ENCODE results near the gene ZNF764.
"Not testable (repeated sequence)": the region's sequence is repeated elsewhere in the genome, so short reads cannot be mapped to it uniquely, and the experiment has no call there.

The ZNF764 gene

DNA sequence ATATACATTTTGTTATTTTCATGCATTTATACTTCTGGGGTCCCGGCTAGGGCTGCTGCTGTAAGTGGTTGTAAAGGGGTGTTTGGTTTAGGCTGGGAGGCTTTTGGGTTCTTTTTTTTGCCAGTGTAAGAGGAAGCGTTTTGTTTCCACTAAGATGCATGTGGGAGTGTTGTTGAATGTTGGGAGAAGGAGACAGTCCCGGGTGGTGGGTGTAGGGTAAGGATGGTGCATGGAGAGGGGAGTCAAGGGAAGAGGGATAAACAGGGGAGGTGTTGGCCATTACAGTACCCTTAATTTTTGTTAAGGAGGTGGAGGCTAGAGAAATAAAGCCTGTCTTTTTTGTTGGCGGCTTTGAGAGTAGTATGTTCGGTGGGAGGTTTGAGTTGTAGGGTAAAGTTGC, 15.1 kb downstream of the ZNF764 start:
- DNase-seq = no peak

GRCh38 chr16:30541502-30542329, 16.5 kb downstream of the ZNF764 start:
- DNase-seq = no peak

- not testable (repeated sequence) for DNase-seq
Measured at GRCh38 chr16:30540916-30541464, 17.2 kb downstream of the ZNF764 start.

GRCh38 chr16:30539986-30540526, 18.1 kb downstream of the ZNF764 start:
- not testable (repeated sequence) for DNase-seq

GRCh38 chr16:30539000-30539964, 18.9 kb downstream of the ZNF764 start:
- DNase-seq = no peak

DNA sequence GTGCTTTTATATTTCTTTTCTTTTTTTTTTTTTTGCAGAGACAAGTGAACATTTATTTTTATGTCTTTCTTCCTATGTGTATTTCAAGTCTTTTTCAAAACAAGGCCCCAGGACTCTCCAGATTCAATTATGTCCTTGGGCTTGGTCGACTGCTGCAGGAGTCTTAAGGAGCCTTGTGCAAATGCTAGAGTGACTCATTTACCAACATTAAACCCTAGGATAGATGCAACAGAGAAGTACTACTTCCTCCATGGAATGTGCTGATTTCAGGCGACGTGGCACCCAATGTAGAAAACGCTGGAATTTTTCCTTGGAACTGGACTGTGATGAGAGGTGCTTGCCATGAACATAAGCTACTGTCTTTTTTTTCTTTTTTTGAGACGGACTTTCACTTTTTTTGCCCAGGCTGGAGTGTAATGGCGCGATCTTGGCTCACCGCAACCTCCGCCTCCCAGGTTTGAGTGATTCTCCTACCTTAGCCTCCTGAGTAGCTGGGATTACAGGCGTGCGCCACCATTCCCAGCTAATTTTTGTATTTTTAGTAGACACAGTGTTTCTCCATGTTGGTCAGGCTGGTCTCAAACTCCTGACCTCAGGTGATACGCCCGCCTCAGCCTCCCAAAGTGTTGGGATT, 21.7 kb downstream of the ZNF764 start:
- not testable (repeated sequence) for DNase-seq

GRCh38 chr16:30535777-30536190, 22.4 kb downstream of the ZNF764 start:
- peak; percentile 75 for DNase-seq

DNA sequence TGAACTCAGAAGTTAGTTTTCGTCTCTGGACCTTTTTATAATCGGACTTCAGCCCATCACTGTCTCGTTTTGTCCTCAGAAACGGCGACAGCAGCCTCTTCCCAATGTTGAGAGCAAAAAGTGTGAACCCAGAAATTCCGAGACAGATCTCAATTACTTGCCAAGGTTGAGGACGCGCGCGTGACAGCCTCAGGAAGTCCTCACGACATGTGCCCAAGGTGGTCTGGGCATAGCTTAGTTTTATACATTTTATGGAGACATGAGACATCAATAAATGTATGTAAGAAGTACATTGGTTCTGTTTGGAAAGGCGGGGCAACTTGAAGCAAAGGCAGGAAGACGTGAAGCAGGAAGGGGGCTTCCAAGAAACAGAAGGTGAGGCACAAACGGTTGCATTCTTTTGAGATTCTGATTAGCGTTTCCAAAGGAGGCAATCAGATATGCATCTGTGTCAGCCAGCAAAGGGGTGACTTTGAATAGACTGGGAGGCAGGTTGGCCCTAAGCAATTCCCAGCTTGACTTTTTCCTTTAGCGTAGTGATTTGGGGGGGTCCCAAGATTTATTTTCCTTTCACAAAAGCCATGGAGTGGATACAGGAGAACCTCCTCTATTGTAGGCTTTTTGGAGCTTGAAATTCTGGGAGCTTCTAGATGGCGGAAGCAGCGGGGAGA, 22.9 kb downstream of the ZNF764 start:
- peak; percentile 50 for DNase-seq

GRCh38 chr16:30534368-30535105, 23.6 kb downstream of the ZNF764 start, which contains the start of gene ZNF747:
ZNF747 (minus strand) TSS chr16:30534858; CDS start chr16:30534679, 179 bp downstream.
- DNase-seq = peak; percentile 94

- peak; percentile 39 for DNase-seq
Measured at GRCh38 chr16:30533748-30534367, 24.3 kb downstream of the ZNF764 start.

- DNase-seq = no peak
Measured at GRCh38 chr16:30533146-30533522, 25.0 kb downstream of the ZNF764 start.

DNA sequence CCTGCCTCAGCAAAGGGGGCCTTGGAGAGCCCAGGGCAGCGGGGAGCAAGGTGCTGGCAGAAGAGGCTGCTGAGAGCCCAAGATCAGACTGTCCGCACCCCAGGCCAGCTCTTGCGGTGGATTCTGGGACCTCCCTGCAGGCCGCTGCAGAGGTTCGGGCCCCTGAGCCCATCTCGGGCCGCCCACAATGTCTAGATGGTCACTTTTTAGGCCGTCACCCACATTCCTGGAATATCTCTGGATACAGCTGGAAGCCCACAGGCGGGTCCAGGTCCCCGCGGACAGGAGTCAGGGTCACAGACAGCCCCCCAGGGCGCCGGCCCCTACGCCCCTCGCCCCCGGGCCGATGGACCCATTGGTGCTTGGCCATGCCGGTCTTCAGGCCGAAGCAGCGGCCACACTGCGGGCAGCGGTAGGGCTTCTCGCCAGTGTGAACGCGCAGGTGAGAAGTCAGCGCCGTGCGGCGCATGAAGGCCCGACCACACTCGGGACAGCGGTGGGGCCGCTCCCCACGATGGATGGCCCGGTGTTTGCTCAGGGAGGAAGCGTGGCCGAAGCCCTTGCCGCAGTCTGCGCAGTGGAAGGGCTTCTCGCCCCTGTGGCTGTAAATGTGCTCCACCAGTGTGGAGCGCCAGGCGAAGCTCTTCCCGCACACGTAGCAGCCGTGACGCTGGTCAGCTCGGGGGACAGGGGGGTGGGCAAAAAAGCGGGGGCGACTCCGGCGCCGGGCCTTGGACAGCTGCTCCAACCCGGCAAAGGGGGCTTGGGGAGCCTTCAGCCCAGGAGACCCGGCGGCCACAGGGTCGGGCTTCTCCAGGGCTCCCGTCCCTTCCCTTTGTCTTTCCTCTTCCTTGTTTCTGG, 25.7 kb downstream of the ZNF764 start:
- DNase-seq = no peak

DNA sequence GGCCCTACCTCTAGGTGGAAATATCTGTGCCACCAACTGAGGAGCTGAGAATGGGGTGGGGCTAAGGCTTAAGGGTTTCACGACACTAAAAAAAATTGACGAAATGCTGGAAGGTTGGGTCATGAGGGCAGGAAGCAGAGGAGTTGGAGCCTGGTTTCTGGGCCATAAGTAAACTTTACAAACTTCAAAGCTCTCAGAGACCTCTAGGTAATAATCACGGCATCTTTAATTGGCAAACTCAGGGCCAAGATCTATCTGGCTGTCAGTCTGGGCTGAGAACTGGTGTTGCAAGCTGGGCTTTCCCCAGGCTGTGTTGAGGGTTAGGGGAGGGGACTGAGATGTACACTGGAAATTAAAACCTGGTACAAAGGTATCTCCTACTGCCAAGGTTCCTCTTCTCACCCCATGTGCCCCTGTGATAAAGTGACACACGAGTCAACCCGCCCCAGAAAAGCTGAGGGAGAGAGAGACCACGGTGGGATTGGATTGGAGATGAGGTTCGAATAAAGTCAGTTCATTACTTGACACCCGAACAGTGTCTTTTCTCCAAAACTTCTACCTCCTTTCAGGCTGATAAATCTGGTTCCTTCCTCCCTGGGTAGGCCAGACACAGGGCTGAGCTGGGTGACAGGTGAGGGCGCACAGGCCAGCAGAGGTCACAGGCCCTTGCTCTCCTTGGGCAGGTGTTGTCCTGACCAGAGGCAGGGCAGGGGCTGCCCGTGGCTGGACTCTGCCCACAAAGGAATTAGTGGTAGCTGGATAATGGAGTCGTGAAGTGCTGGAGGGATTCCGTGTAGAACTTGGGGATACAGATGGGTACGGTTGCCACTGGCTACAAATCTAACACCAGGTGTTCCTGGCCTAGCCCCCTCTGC, 27.8 kb downstream of the ZNF764 start:
- DNase-seq = no peak

- DNase-seq = no peak
Measured at GRCh38 chr16:30528799-30529457, 29.2 kb downstream of the ZNF764 start.

DNA sequence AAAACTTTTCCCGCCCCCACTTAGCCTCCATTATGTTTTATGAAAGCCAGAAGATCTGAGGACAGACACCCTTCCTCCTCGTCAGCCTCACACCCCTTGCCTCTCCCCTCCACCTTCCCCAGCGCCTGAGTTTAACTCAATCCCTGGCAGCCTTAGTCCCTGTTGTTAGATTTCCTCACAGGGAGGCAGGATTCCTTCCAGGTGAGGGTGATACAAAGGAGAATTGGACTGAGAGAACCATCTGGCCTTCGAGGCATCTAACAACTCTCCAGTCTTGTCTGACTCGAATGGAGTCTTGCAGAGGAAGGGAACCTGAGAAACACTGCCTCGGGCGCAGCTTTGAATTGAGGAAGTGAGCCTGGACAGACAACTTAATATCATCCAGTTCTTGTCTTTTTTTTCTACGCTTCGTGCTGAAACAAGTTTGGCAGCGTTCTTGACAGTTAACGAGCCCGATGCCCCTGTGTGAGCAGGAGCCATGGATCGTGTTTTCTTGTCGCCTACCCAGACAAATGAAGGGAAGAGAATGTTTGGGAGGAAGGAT, 30.5 kb downstream of the ZNF764 start:
- DNase-seq = no peak

GRCh38 chr16:30526823-30527634, 31.1 kb downstream of the ZNF764 start:
- DNase-seq = peak; percentile 99
